Measurements from ENCODE around the gene REEP5. TPM values are rescaled to one million over a fixed set of nuclear protein-coding genes. Genes with fewer than 3 reads are reported as not detected.
A peak's percentile ranks its signal among the peaks of the same experiment; 100 is the strongest.

REEP5 gene
- total and polyA plus RNA-seq, 8 donors: 18.8 to 102 (median 40.4) TPM

- TF ChIP-seq POLR2A (IDR thresholded peaks at IDR 0.05): no peak
- TF ChIP-seq POLR2AphosphoS5 (IDR thresholded peaks at IDR 0.05): no peak
- TF ChIP-seq CTCF (IDR thresholded peaks at IDR 0.05): no peak
- TF ChIP-seq EP300 (IDR thresholded peaks at IDR 0.05): no peak
- H3K4me3 ChIP-seq: no peak overlapping the region
- 68 to 84% (median 70%) methylated on average over 2 of the region's 2 CpGs for WGBS, 5 donors
- H3K9me3 ChIP-seq: no peaks in the 10 kb centered on the region
- intact Hi-C loops (cut with DNase I; ENCODE audit: low total_unique reads): no loop called here
- H3K27me3 ChIP-seq: no peaks in the 10 kb centered on the region
- no peaks in the 10 kb centered on the region for H3K36me3 ChIP-seq
- no peak overlapping the region for H3K27ac ChIP-seq
- H3K4me1 ChIP-seq: peaks cover 0 to 19% (median 0%) of the 10 kb centered on the region in 4 donors
- DNase-seq: no peak
Measured at GRCh38 chr5:112931473-112931872, 9.4 kb upstream of the REEP5 start.

DNA sequence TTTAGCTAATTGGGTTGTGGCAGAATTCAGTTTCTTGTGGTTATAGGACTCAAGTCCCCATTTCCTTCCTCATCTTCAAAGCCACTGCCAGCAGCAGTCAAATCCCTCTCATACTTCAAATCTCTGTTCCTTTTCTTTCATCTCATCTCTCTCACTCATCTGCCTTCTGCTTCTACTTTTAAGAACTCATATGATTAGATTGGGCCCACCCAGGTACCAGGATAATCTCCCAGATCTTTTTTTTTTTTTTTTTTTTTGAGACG is 8.0 kb upstream of the REEP5 start:
- H3K27ac ChIP-seq: peak overlapping the region in 1 of 5 donors; percentile 36
- 57 to 100% (median 76%) methylated on average over 1 of the region's 1 CpG; no CpG with 5 or more reads in 1 of the 5 donors for WGBS, 5 donors
- intact Hi-C loops (cut with DNase I; ENCODE audit: low total_unique reads): no loop called here

GRCh38 chr5:112929336-112930081 is 7.5 kb upstream of the REEP5 start:
- WGBS, 5 donors: 49 to 62% (median 60%) methylated on average over 4 of the region's 4 CpGs
- no peak for TF ChIP-seq POLR2AphosphoS5 (IDR thresholded peaks at IDR 0.05)
- TF ChIP-seq EP300 (IDR thresholded peaks at IDR 0.05): no peak
- TF ChIP-seq POLR2A (IDR thresholded peaks at IDR 0.05): no peak
- no peak for TF ChIP-seq CTCF (IDR thresholded peaks at IDR 0.05)
- DNase-seq: no peak
- Histone ChIP-seq H3K27me3 (no peaks in the 10 kb centered on the region), H3K9me3 (no peaks in the 10 kb centered on the region), H3K4me1 (peaks cover 0 to 19% (median 0%) of the 10 kb centered on the region in 4 donors), H3K27ac (peak overlapping the region in 1 of 5 donors; percentile 36), H3K36me3 (no peaks in the 10 kb centered on the region), H3K4me3 (no peak overlapping the region)
- intact Hi-C loops (cut with DNase I; ENCODE audit: low total_unique reads): no loop called here

More for the DNA sequence above, 8.0 kb upstream of the REEP5 start:
- Histone ChIP-seq H3K36me3 (no peaks in the 10 kb centered on the region), H3K4me3 (no peak overlapping the region), H3K9me3 (no peaks in the 10 kb centered on the region), H3K4me1 (peaks cover 0 to 19% (median 0%) of the 10 kb centered on the region in 4 donors), H3K27me3 (no peaks in the 10 kb centered on the region)
- DNase-seq: peak in 1 of 2 donors; percentile 37
- no peak for TF ChIP-seq CTCF (IDR thresholded peaks at IDR 0.05)
- no peak for TF ChIP-seq POLR2AphosphoS5 (IDR thresholded peaks at IDR 0.05)

- no peaks in the 10 kb centered on the region for H3K27me3 ChIP-seq
- 84 to 92% (median 89%) methylated on average over 6 of the region's 6 CpGs for WGBS, 5 donors
- TF ChIP-seq POLR2A (IDR thresholded peaks at IDR 0.05) (no peak), EP300 (IDR thresholded peaks at IDR 0.05) (no peak)
- DNase-seq: no peak
- no peak overlapping the region for H3K4me3 ChIP-seq
- H3K9me3 ChIP-seq: no peaks in the 10 kb centered on the region
- H3K36me3 ChIP-seq: peaks cover 4 to 10% (median 8%) of the 10 kb centered on the region in 4 donors
- intact Hi-C loops (cut with DNase I; ENCODE audit: low total_unique reads): no loop called here
- H3K27ac ChIP-seq: peak overlapping the region in 2 of 5 donors; percentile 95 to 99
- H3K4me1 ChIP-seq: peaks cover 25 to 42% (median 35%) of the 10 kb centered on the region in 4 donors
Measured at GRCh38 chr5:112923988-112924387, 2.0 kb upstream of the REEP5 start.

Measured in stomach (tissue), 9 donors.